ENCODE results near the gene PLXNC1. TPM values are rescaled to one million over a fixed set of nuclear protein-coding genes. Genes with fewer than 3 reads are reported as not detected.

The PLXNC1 gene
- total RNA-seq, 1 donor from 2014 or later, result 1.8 TPM

- no peaks in the 10 kb centered on the region for H3K27me3 ChIP-seq
- intact Hi-C loops (cut with DNase I), result no loop called here
- peak in 1 of 2 donors; percentile 50 for DNase-seq (ENCODE audit: low spot score in 2 of 2)
- TF ChIP-seq CTCF (IDR thresholded peaks at IDR 0.05), result no peak
- no peaks in the 10 kb centered on the region for H3K9me3 ChIP-seq
- no peak overlapping the region for H3K4me3 ChIP-seq
- H3K36me3 ChIP-seq, result no peaks in the 10 kb centered on the region
- H3K27ac ChIP-seq, result no peak overlapping the region
- no peaks in the 10 kb centered on the region for H3K4me1 ChIP-seq
These were observed 25.2 kb upstream of the PLXNC1 start for GRCh38 chr12:94123127-94123526.

- Histone ChIP-seq H3K36me3 (no peaks in the 10 kb centered on the region), H3K4me3 (no peak overlapping the region), H3K27ac (no peak overlapping the region), H3K9me3 (no peaks in the 10 kb centered on the region), H3K27me3 (no peaks in the 10 kb centered on the region), H3K4me1 (no peaks in the 10 kb centered on the region)
- intact Hi-C loops (cut with DNase I), result no loop called here
- DNase-seq (ENCODE audit: low spot score in 2 of 2), result no peak
- TF ChIP-seq CTCF (IDR thresholded peaks at IDR 0.05), result no peak
These were observed 22.3 kb upstream of the PLXNC1 start for GRCh38 chr12:94126067-94126466.

GRCh38 chr12:94127239-94128131 lies 20.9 kb upstream of the PLXNC1 start:
- no peak for TF ChIP-seq CTCF (IDR thresholded peaks at IDR 0.05)
- no peaks in the 10 kb centered on the region for H3K4me1 ChIP-seq
- H3K27me3 ChIP-seq, result no peaks in the 10 kb centered on the region
- intact Hi-C loops (cut with DNase I), result no loop called here
- DNase-seq (ENCODE audit: low spot score in 2 of 2), result no peak
- no peak overlapping the region for H3K4me3 ChIP-seq
- H3K9me3 ChIP-seq, result no peaks in the 10 kb centered on the region
- H3K36me3 ChIP-seq, result no peaks in the 10 kb centered on the region
- H3K27ac ChIP-seq, result no peak overlapping the region

- Histone ChIP-seq H3K27me3 (no peaks in the 10 kb centered on the region), H3K4me1 (no peaks in the 10 kb centered on the region), H3K9me3 (no peaks in the 10 kb centered on the region), H3K27ac (no peak overlapping the region), H3K36me3 (no peaks in the 10 kb centered on the region), H3K4me3 (no peak overlapping the region)
- intact Hi-C loops (cut with DNase I), result no loop called here
- TF ChIP-seq CTCF (IDR thresholded peaks at IDR 0.05), result no peak
- DNase-seq (ENCODE audit: low spot score in 2 of 2), result no peak
These were observed 20.1 kb upstream of the PLXNC1 start for GRCh38 chr12:94128280-94128679.

- Histone ChIP-seq H3K4me3 (no peak overlapping the region), H3K27me3 (no peaks in the 10 kb centered on the region), H3K4me1 (no peaks in the 10 kb centered on the region), H3K9me3 (no peaks in the 10 kb centered on the region), H3K36me3 (no peaks in the 10 kb centered on the region), H3K27ac (no peak overlapping the region)
- intact Hi-C loops (cut with DNase I), result loop anchor here (2.0 kb wide), 1 partner anchor 399 kb away; no protein-coding TSS in a partner anchor
- no peak for DNase-seq (ENCODE audit: low spot score in 2 of 2)
- TF ChIP-seq CTCF (IDR thresholded peaks at IDR 0.05), result peak; percentile 34 to 78 (median 73)
These were observed 14.2 kb upstream of the PLXNC1 start for GRCh38 chr12:94133964-94134795.
